GM12875 (cell line): ENCODE results near the gene COG1.

Experiments
- H3K4me3 ChIP-seq: one replicate; pipeline ENCODE4 v1.5.1; 2011; ENCODE audit warnings: low read depth, low read length, control low read depth
- CTCF ChIP-seq: IDR thresholded peaks from 2 replicates; pipeline ENCODE4 v1.5.1; 2011; ENCODE audit warnings: low read depth, mild to moderate bottlenecking, control low read depth, inconsistent platforms, low read length, moderate library complexity, borderline replicate concordance; ENCODE audit not compliant: insufficient read depth

The COG1 gene

GRCh38 chr17:73210002-73210678 is 17.3 kb downstream of the COG1 start:
- no peak overlapping the region for H3K4me3 ChIP-seq
- TF ChIP-seq CTCF = no peak

- TF ChIP-seq CTCF = no peak
- no peak overlapping the region for H3K4me3 ChIP-seq
These were observed 18.9 kb downstream of the COG1 start for GRCh38 chr17:73211745-73212144.

GRCh38 chr17:73214008-73214407 is 21.2 kb downstream of the COG1 start:
- H3K4me3 ChIP-seq = no peak overlapping the region
- TF ChIP-seq CTCF = no peak

- no peak overlapping the region for H3K4me3 ChIP-seq
- no peak for TF ChIP-seq CTCF
These were observed 22.0 kb downstream of the COG1 start for GRCh38 chr17:73214851-73215250.

- TF ChIP-seq CTCF = peak; percentile 22; the same call in 1 of the 2 replicates
- H3K4me3 ChIP-seq = no peak overlapping the region
These were observed 22.6 kb downstream of the COG1 start for GRCh38 chr17:73215447-73215846.

- TF ChIP-seq CTCF = no peak
- no peak overlapping the region for H3K4me3 ChIP-seq
These were observed 30.9 kb downstream of the COG1 start for GRCh38 chr17:73223626-73224230.

GRCh38 chr17:73224237-73224636 is 31.4 kb downstream of the COG1 start:
- no peak for TF ChIP-seq CTCF

More at GRCh38 chr17:73224237-73224636, 31.4 kb downstream of the COG1 start:
- H3K4me3 ChIP-seq = no peak overlapping the region
